SK-N-SH (cell line): ENCODE data around the gene MAP7. TPM values are rescaled to one million over a fixed set of nuclear protein-coding genes. Genes with fewer than 3 reads are reported as not detected.
A peak's percentile ranks its signal among the peaks of the same experiment; 100 is the strongest.

Experiments
- CTCF ChIA-PET: fragments of 300-600, 350-600 bp; formaldehyde crosslinking; extraction: SDS; loops from one replicate; lab custom pipeline; 2021; lab: Yijun Ruan, JAX
- POLR2A ChIA-PET: fragments of 350-600 bp; sonication (Branson Sonifier 250); formaldehyde crosslinking; extraction: SDS; loops from one replicate; lab custom pipeline; 2020; ENCODE audit warnings: antibody characterized with exemption, inconsistent platforms; lab: Yijun Ruan, JAX
- DNase-seq: peaks from one replicate; pipeline ENCODE4 v3.0.0; 2012
- H2AFZ ChIP-seq: fragments of 200-600 bp; sonication (generic); 2 replicates; pipeline ENCODE4 v1.8.1; 2016; ENCODE audit warnings: antibody characterized with exemption, mild to moderate bottlenecking, low read depth
- H3F3A ChIP-seq: fragments of 200-600 bp; sonication (generic); replicated peaks from 2 replicates; pipeline ENCODE3; 2016; ENCODE audit warnings: antibody characterized with exemption, mild to moderate bottlenecking; ENCODE audit not compliant: insufficient read depth
- H3K27ac ChIP-seq, 2 experiments: fragments of 200-500 bp in 1 of 2; fragments of 200-600 bp in 1 of 2; sonication (Bioruptor generic) in 1 of 2; sonication (generic), shearing (Covaris generic) in 1 of 2; 2 replicates each; pipeline versions ENCODE4 v1.5.1 to v1.6.1; 2014 to 2016; ENCODE audit warnings: low read depth in 2 of 2, inconsistent platforms in 1 of 2, low read length in 1 of 2, mild to moderate bottlenecking in 1 of 2, mixed read lengths in 1 of 2
- H3K27me3 ChIP-seq: fragments of 200-600 bp; sonication (generic), shearing (Covaris generic); 2 replicates; pipeline ENCODE4 v1.6.1; 2016; ENCODE audit warnings: mixed run types; ENCODE audit not compliant: insufficient read depth
- H3K36me3 ChIP-seq, 2 experiments: fragments of 200-500 bp in 1 of 2; fragments of 200-600 bp in 1 of 2; sonication (Bioruptor generic) in 1 of 2; sonication (generic) in 1 of 2; replicated peaks in 1 of 2; 2 replicates each; pipeline versions ENCODE3 to v1.5.1; 2014 to 2016; ENCODE audit warnings: low read length in 1 of 2, mild to moderate bottlenecking in 1 of 2; ENCODE audit not compliant: insufficient read depth in 2 of 2, control insufficient read depth in 1 of 2
- H3K4me1 ChIP-seq, 2 experiments: fragments of 200-500 bp in 1 of 2; fragments of 200-600 bp in 1 of 2; sonication (Bioruptor generic) in 1 of 2; sonication (generic), shearing (Covaris generic) in 1 of 2; 2 replicates each; pipeline versions ENCODE4 v1.5.1 to v1.6.1; 2014 to 2016; ENCODE audit warnings: low read depth in 1 of 2, low read length in 1 of 2, mixed run types in 1 of 2; ENCODE audit not compliant: insufficient read depth in 2 of 2, control insufficient read depth in 1 of 2
- H3K4me2 ChIP-seq: fragments of 200-600 bp; sonication (generic), shearing (Covaris generic); 2 replicates; pipeline ENCODE4 v1.6.1; 2017; ENCODE audit warnings: mixed run types
- H3K4me3 ChIP-seq, 2 experiments: fragments of 200-500 bp in 1 of 2; fragments of 200-600 bp in 1 of 2; sonication (Bioruptor generic) in 1 of 2; sonication (generic), shearing (Covaris generic) in 1 of 2; 2 replicates each; pipeline versions ENCODE4 v1.5.1 to v1.8.1; 2014 to 2016; ENCODE audit warnings: low read depth in 2 of 2, inconsistent platforms in 1 of 2, low read length in 1 of 2, mild to moderate bottlenecking in 1 of 2, mixed read lengths in 1 of 2, moderate library complexity in 1 of 2
- H3K79me2 ChIP-seq: fragments of 200-600 bp; sonication (generic); 2 replicates; pipeline ENCODE4 v1.8.1; 2017; ENCODE audit warnings: mild to moderate bottlenecking; ENCODE audit not compliant: insufficient read depth
- H3K9ac ChIP-seq: fragments of 200-600 bp; sonication (generic); 2 replicates; pipeline ENCODE4 v1.6.1; 2017; ENCODE audit warnings: mixed run types
- H3K9me2 ChIP-seq: fragments of 200-600 bp; sonication (generic); 2 replicates; pipeline ENCODE4 v1.6.1; 2017; ENCODE audit warnings: mixed run types
- H3K9me3 ChIP-seq: fragments of 200-600 bp; sonication (generic); 2 replicates; pipeline ENCODE4 v1.6.1; 2017; ENCODE audit warnings: mixed run types, mild to moderate bottlenecking, moderate library complexity
- H4K20me1 ChIP-seq: fragments of 200-600 bp; sonication (generic); 2 replicates; pipeline ENCODE4 v1.6.1; 2017; ENCODE audit warnings: mild to moderate bottlenecking, mixed run types; ENCODE audit not compliant: insufficient read depth
- CHD2 ChIP-seq: fragments of 150-350 bp; IDR thresholded peaks from 2 replicates; pipeline ENCODE4 v1.6.1; 2018; ENCODE audit warnings: low read length; ENCODE audit not compliant: partially characterized antibody
- CTCF ChIP-seq: fragments of 200-600 bp; sonication (generic); IDR thresholded peaks from 2 replicates; pipeline ENCODE4 v1.6.1; 2017; ENCODE audit warnings: antibody characterized with exemption, mild to moderate bottlenecking, moderate library complexity
- ELF1 ChIP-seq: IDR thresholded peaks from 2 replicates; pipeline ENCODE4 v1.4.0; 2012
- EZH2phosphoT487 ChIP-seq: fragments of 200-600 bp; sonication (generic); IDR thresholded peaks from 2 replicates; pipeline ENCODE4 v1.6.1; 2017; ENCODE audit warnings: low read depth, mixed run types, mild to moderate bottlenecking, antibody characterized with exemption, moderate library complexity, borderline replicate concordance
- FOSL2 ChIP-seq: IDR thresholded peaks from 2 replicates; pipeline ENCODE4 v1.4.0; 2012; ENCODE audit warnings: low read depth, mild to moderate bottlenecking, moderate library complexity, borderline replicate concordance
- FOXJ3 ChIP-seq: sonication (generic); formaldehyde crosslinking; IDR thresholded peaks from 2 replicates; pipeline ENCODE4 v1.5.1; 2020; ENCODE audit warnings: mild to moderate bottlenecking, missing genetic modification reagents
- FOXM1 ChIP-seq: IDR thresholded peaks from 2 replicates; pipeline ENCODE4 v1.4.0; 2012; ENCODE audit warnings: low read depth, mild to moderate bottlenecking
- GABPA ChIP-seq: IDR thresholded peaks from 2 replicates; pipeline ENCODE4 v1.4.0; 2012; ENCODE audit warnings: low read depth, mild to moderate bottlenecking
- MXI1 ChIP-seq: IDR thresholded peaks from 2 replicates; pipeline ENCODE4 v1.6.1; 2012; ENCODE audit warnings: mild to moderate bottlenecking, low read depth, low read length, improper control_type of control experiment
- POLR2AphosphoS5 ChIP-seq: IDR thresholded peaks from 2 replicates; pipeline ENCODE4 v1.6.1; 2012; ENCODE audit warnings: low read depth, low read length
- RAD21 ChIP-seq: IDR thresholded peaks from 2 replicates; pipeline ENCODE4 v1.6.1; 2012; ENCODE audit warnings: mild to moderate bottlenecking, low read length
- RCOR1 ChIP-seq: fragments of 150-350 bp; IDR thresholded peaks from 2 replicates; pipeline ENCODE4 v1.6.1; 2017; ENCODE audit warnings: antibody characterized with exemption, low read length
- REST ChIP-seq: IDR thresholded peaks from 2 replicates; pipeline ENCODE4 v1.6.1; 2012; ENCODE audit warnings: mild to moderate bottlenecking, low read depth, low read length, moderate library complexity
- RFX5 ChIP-seq: IDR thresholded peaks from 2 replicates; pipeline ENCODE4 v1.6.1; 2012; ENCODE audit warnings: mild to moderate bottlenecking, improper control_type of control experiment, low read length
- SMC3 ChIP-seq: IDR thresholded peaks from 2 replicates; pipeline ENCODE4 v1.6.1; 2012; ENCODE audit warnings: low read depth, low read length, improper control_type of control experiment
- YY1 ChIP-seq: IDR thresholded peaks from 2 replicates; pipeline ENCODE4 v1.4.0; 2012; ENCODE audit warnings: low read depth, mild to moderate bottlenecking
- WGBS: methylation state at CpG from one replicate; pipeline ENCODE4 v1.1.6; 2017; ENCODE audit warnings: low lambda C conversion rate; 5-methylcytosine and 5-hydroxymethylcytosine counted together
- polyA plus RNA-seq, 3 experiments: library from polyadenylated mRNA; depleted of rRNA; stranded (reverse); fragments of >200 nt; gene quantifications; 2 replicates each; pipeline ENCODE4 v1.2.3, GENCODE V29; 2012
- TF ChIP-seq, protein P1 (sequence below): fragments of 150-350 bp; IDR thresholded peaks from 2 replicates; pipeline ENCODE4 v1.6.1; 2016; ENCODE audit warnings: mild to moderate bottlenecking, low read depth, low read length
- TF ChIP-seq, protein P2 (sequence below): IDR thresholded peaks from 2 replicates; pipeline ENCODE4 v1.4.0; 2012; ENCODE audit warnings: low read depth, borderline replicate concordance

MAP7 gene
- polyA plus RNA-seq, 1 of the 3 experiments (the other 2 are of a cell fraction), result 0.76 TPM

- CTCF ChIA-PET, result interaction anchor here (0.6 to 4.4 kb wide), 47 partner anchors 8 to 1047 kb away, joined by 3 to 51 read pairs (median 4); no protein-coding TSS in a partner anchor
- Histone ChIP-seq H3K9me3 (no peaks in the 10 kb centered on the region), H3F3A (peaks cover 3% of the 10 kb centered on the region), H3K36me3 (no peaks in the 10 kb centered on the region), H3K9me2 (no peaks in the 10 kb centered on the region), H2AFZ (no peak overlapping the region), H3K4me3 (no peak overlapping the region), H3K4me1 (peaks cover 0 to 16% of the 10 kb centered on the region in 2 experiments; a peak in 2 of 4 replicates), H3K79me2 (no peaks in the 10 kb centered on the region), H4K20me1 (no peaks in the 10 kb centered on the region), H3K4me2 (no peak overlapping the region), H3K9ac (no peak overlapping the region), H3K27me3 (peaks cover 12% of the 10 kb centered on the region; the same call in 1 of the 2 replicates), H3K27ac (no peak overlapping the region)
- TF ChIP-seq RCOR1 (no peak), MXI1 (no peak), RAD21 (peak; percentile 88), SMC3 (peak; percentile 58), FOXM1 (no peak), YY1 (no peak), ELF1 (no peak), CHD2 (peak; percentile 21), CTCF (peak; percentile 60)
- peak; percentile 61 for DNase-seq
- 17% methylated on average over 4 of the region's 4 CpGs for WGBS
- POLR2A ChIA-PET, result interaction anchor here (1.1 kb wide), 1 partner anchor 257 kb away, joined by 9 read pairs; the partner anchor contains the start of gene BCLAF1
Measured at GRCh38 chr6:136547336-136547735, 2.9 kb downstream of the MAP7 start.

- POLR2A ChIA-PET, result no interaction called here
- TF ChIP-seq POLR2AphosphoS5 (no peak), FOSL2 (no peak), RFX5 (no peak), YY1 (no peak), REST (no peak), SMC3 (no peak), EZH2phosphoT487 (no peak), GABPA (no peak), FOXJ3 (CRISPR knock-in tag) (no peak)
- TF ChIP-seq, protein P1, sequence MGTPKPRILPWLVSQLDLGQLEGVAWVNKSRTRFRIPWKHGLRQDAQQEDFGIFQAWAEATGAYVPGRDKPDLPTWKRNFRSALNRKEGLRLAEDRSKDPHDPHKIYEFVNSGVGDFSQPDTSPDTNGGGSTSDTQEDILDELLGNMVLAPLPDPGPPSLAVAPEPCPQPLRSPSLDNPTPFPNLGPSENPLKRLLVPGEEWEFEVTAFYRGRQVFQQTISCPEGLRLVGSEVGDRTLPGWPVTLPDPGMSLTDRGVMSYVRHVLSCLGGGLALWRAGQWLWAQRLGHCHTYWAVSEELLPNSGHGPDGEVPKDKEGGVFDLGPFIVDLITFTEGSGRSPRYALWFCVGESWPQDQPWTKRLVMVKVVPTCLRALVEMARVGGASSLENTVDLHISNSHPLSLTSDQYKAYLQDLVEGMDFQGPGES, result no peak
- TF ChIP-seq, protein P2, sequence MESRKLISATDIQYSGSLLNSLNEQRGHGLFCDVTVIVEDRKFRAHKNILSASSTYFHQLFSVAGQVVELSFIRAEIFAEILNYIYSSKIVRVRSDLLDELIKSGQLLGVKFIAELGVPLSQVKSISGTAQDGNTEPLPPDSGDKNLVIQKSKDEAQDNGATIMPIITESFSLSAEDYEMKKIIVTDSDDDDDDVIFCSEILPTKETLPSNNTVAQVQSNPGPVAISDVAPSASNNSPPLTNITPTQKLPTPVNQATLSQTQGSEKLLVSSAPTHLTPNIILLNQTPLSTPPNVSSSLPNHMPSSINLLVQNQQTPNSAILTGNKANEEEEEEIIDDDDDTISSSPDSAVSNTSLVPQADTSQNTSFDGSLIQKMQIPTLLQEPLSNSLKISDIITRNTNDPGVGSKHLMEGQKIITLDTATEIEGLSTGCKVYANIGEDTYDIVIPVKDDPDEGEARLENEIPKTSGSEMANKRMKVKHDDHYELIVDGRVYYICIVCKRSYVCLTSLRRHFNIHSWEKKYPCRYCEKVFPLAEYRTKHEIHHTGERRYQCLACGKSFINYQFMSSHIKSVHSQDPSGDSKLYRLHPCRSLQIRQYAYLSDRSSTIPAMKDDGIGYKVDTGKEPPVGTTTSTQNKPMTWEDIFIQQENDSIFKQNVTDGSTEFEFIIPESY, result no peak
Measured at GRCh38 chr6:136546331-136546730, 3.9 kb downstream of the MAP7 start.

More at GRCh38 chr6:136546331-136546730, 3.9 kb downstream of the MAP7 start:
- no peak for DNase-seq
- no peak overlapping the region for H3K9ac ChIP-seq
- H3F3A ChIP-seq, result no peaks in the 10 kb centered on the region
- H3K36me3 ChIP-seq, result no peaks in the 10 kb centered on the region
- H2AFZ ChIP-seq, result no peak overlapping the region
- no peaks in the 10 kb centered on the region for H3K9me2 ChIP-seq
- H3K27me3 ChIP-seq, result peaks cover 12% of the 10 kb centered on the region; the same call in 1 of the 2 replicates
- H3K79me2 ChIP-seq, result no peaks in the 10 kb centered on the region
- no peaks in the 10 kb centered on the region for H3K9me3 ChIP-seq
- H3K4me2 ChIP-seq, result no peak overlapping the region
- H3K4me3 ChIP-seq, result no peak overlapping the region
- 75% methylated on average over 1 of the region's 1 CpG for WGBS
- H3K27ac ChIP-seq, result no peak overlapping the region; a peak in 1 of 4 replicates
- H4K20me1 ChIP-seq, result no peaks in the 10 kb centered on the region
- peaks cover 0 to 16% of the 10 kb centered on the region in 2 experiments; a peak in 2 of 4 replicates for H3K4me1 ChIP-seq
- CTCF ChIA-PET, result interaction anchor here (0.9 to 4.4 kb wide), 18 partner anchors 10 to 258 kb away, joined by 3 to 51 read pairs (median 6); no protein-coding TSS in a partner anchor
